Measurements from ENCODE around the gene NTM.

DNA sequence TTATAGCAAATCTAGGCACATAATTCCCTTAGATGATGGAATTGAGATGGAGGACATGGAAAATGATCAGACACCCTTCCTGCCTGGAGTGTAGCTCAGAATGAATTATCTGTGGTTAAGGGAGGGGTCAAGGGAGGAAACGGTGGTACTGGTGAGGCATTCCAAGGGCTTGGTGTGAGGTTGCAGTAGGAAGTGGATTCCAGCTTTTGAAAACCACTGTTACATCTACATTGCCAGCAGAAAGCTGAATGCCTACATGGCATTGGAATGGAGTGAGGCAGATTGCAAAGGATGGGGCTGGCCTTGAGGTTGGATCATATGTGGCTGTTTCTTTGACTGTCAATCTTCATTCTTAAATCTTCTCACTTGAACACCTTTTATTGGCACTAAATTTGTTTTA, 684.4 kb downstream of the NTM start:
- TF ChIP-seq ZNF24 (tag by site-specific recombination; IDR thresholded peaks at IDR 0.05) (no peak), ZNF2 (tag by site-specific recombination; IDR thresholded peaks at IDR 0.05) (no peak), ZSCAN30 (tag by site-specific recombination; IDR thresholded peaks at IDR 0.05) (no peak)
- TF ChIP-seq, protein P1, sequence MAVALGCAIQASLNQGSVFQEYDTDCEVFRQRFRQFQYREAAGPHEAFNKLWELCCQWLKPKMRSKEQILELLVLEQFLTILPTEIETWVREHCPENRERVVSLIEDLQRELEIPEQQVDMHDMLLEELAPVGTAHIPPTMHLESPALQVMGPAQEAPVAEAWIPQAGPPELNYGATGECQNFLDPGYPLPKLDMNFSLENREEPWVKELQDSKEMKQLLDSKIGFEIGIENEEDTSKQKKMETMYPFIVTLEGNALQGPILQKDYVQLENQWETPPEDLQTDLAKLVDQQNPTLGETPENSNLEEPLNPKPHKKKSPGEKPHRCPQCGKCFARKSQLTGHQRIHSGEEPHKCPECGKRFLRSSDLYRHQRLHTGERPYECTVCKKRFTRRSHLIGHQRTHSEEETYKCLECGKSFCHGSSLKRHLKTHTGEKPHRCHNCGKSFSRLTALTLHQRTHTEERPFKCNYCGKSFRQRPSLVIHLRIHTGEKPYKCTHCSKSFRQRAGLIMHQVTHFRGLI (tag by site-specific recombination; IDR thresholded peaks at IDR 0.05), result no peak

All from HEK293 (cell line).